B cell (primary cell): ENCODE measurements around the gene CRB1.

Experiments used
- EZH2 ChIP-seq: IDR thresholded peaks from 2 replicates; pipeline ENCODE4 v1.6.1; 2012; ENCODE audit warnings: borderline replicate concordance, low read depth, mild to moderate bottlenecking, moderate library complexity, low read length; ENCODE audit not compliant: insufficient read depth, poor library complexity, severe bottlenecking
- TF ChIP-seq, protein P1 (sequence below): fragments of 200-600 bp; IDR thresholded peaks from one replicate; pipeline ENCODE4 v1.8.0; 2022; ENCODE audit warnings: antibody characterized with exemption, mild to moderate bottlenecking

DNA sequence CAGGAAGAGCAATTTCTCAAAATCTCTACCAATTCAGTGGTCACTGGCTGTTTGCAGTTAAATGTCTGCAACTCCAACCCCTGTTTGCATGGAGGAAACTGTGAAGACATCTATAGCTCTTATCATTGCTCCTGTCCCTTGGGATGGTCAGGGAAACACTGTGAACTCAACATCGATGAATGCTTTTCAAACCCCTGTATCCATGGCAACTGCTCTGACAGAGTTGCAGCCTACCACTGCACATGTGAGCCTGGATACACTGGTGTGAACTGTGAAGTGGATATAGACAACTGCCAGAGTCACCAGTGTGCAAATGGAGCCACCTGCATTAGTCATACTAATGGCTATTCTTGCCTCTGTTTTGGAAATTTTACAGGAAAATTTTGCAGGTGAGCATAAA lies 167.2 kb downstream of the CRB1 start:
- TF ChIP-seq, protein P1, sequence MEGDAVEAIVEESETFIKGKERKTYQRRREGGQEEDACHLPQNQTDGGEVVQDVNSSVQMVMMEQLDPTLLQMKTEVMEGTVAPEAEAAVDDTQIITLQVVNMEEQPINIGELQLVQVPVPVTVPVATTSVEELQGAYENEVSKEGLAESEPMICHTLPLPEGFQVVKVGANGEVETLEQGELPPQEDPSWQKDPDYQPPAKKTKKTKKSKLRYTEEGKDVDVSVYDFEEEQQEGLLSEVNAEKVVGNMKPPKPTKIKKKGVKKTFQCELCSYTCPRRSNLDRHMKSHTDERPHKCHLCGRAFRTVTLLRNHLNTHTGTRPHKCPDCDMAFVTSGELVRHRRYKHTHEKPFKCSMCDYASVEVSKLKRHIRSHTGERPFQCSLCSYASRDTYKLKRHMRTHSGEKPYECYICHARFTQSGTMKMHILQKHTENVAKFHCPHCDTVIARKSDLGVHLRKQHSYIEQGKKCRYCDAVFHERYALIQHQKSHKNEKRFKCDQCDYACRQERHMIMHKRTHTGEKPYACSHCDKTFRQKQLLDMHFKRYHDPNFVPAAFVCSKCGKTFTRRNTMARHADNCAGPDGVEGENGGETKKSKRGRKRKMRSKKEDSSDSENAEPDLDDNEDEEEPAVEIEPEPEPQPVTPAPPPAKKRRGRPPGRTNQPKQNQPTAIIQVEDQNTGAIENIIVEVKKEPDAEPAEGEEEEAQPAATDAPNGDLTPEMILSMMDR = no peak
- no peak for TF ChIP-seq EZH2
